HG02678 (cell line): ENCODE results near the gene CALHM3.

Experiments
- ATAC-seq: cut with Tn5 transposase; IDR thresholded peaks from one replicate; pipeline ENCODE4 v1.9.1; 2021; ENCODE audit warnings: mild to moderate bottlenecking, moderate library complexity; ENCODE audit not compliant: unreplicated experiment

Gene CALHM3

GRCh38 chr10:103475437-103475836, 3.6 kb downstream of the CALHM3 start:
- no peak for ATAC-seq

- ATAC-seq, result no peak
Measured at GRCh38 chr10:103474077-103474476, 5.0 kb downstream of the CALHM3 start.

GRCh38 chr10:103473261-103473671, 5.8 kb downstream of the CALHM3 start:
- no peak for ATAC-seq

GRCh38 chr10:103472005-103472404, 7.0 kb downstream of the CALHM3 start:
- peak; percentile 25 for ATAC-seq

GRCh38 chr10:103470761-103471653, 8.0 kb downstream of the CALHM3 start:
- ATAC-seq, result peak; percentile 77

- no peak for ATAC-seq
Measured at GRCh38 chr10:103469201-103469600, 9.8 kb downstream of the CALHM3 start.

- ATAC-seq, result no peak
Measured at GRCh38 chr10:103467406-103467805, 11.6 kb downstream of the CALHM3 start.

- ATAC-seq, result no peak
Measured at GRCh38 chr10:103466734-103467133, 12.3 kb downstream of the CALHM3 start.

- ATAC-seq, result no peak
Measured at GRCh38 chr10:103465411-103466179, 13.4 kb downstream of the CALHM3 start.

- no peak for ATAC-seq
Measured at GRCh38 chr10:103463499-103463898, 15.5 kb downstream of the CALHM3 start.

- ATAC-seq, result no peak
Measured at GRCh38 chr10:103459615-103460014, 19.4 kb downstream of the CALHM3 start.

GRCh38 chr10:103458720-103459119, 20.3 kb downstream of the CALHM3 start, which contains the start of gene CALHM1:
TSS of gene CALHM1 (minus strand) at chr10:103458900. CDS start at chr10:103458751, 149 bp downstream.
- ATAC-seq, result peak; percentile 80

GRCh38 chr10:103457896-103458583, 21.0 kb downstream of the CALHM3 start:
- ATAC-seq, result no peak

- no peak for ATAC-seq
Measured at GRCh38 chr10:103457176-103457712, 21.8 kb downstream of the CALHM3 start.

- no peak for ATAC-seq
Measured at GRCh38 chr10:103456074-103456660, 22.9 kb downstream of the CALHM3 start.

- no peak for ATAC-seq
Measured at GRCh38 chr10:103455235-103455634, 23.8 kb downstream of the CALHM3 start.

GRCh38 chr10:103454026-103454425, 25.0 kb downstream of the CALHM3 start:
- no peak for ATAC-seq

- ATAC-seq, result no peak
Measured at GRCh38 chr10:103452506-103453230, 26.4 kb downstream of the CALHM3 start.

- peak; percentile 76 for ATAC-seq
Measured at GRCh38 chr10:103451831-103452505, 27.1 kb downstream of the CALHM3 start, which contains the start of gene CALHM2. TSS of gene CALHM2 (minus strand) at chr10:103452370. CDS start at chr10:103449941, 2,429 bp downstream.
